ENCODE data around the gene ORAI3.

The ORAI3 gene

DNA sequence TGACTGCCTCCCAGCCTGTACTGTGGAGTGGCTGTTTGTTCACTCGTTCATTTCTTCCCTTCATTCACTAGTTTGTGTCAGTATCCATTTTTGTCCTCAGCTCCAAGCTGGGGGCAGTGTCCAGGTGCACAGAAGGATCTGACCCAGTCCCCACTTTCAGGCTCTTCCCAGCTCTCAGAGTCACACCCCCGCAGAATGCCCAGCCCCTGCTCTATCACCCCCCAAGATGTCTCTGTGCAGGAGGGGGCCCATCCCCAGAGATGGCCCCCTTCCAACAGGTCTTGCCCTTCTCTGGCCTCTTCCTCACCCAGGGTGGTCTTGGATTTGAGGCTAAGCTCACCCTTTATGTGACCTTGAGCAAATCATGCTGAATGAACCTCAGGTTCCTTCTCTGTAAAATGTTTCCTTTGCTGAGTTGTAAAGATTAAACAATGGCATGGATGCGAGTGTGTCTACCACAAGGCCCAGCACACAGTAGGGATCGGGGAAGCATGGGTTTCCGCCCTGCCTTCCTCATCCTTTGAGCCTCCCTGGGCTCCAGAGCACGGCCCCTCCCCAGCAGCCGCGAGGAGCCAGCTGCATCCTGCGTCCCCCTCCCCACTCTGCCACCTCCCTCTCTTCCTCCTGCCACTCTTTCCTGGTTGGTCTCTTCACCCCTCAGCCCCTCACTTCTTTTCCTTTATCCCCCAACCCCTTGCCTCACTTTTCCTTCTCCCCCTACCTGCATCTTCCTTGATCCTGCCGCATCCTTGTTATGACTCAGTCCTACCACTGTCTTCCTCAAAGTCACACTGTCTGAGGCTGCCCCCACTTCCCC lies 22.7 kb upstream of the ORAI3 start:
- Histone ChIP-seq H3K9ac (peak overlapping the region; percentile 86 to 97 (median 91); a peak in 21 of 22 replicates), H3K27ac (peak overlapping the region in 9 of 11 experiments; percentile 75 to 96 (median 89); a peak in 18 of 22 replicates), H3K4me3 (peak overlapping the region in 9 of 10 experiments; percentile 78 to 92 (median 90); a peak in 17 of 20 replicates)

DNA sequence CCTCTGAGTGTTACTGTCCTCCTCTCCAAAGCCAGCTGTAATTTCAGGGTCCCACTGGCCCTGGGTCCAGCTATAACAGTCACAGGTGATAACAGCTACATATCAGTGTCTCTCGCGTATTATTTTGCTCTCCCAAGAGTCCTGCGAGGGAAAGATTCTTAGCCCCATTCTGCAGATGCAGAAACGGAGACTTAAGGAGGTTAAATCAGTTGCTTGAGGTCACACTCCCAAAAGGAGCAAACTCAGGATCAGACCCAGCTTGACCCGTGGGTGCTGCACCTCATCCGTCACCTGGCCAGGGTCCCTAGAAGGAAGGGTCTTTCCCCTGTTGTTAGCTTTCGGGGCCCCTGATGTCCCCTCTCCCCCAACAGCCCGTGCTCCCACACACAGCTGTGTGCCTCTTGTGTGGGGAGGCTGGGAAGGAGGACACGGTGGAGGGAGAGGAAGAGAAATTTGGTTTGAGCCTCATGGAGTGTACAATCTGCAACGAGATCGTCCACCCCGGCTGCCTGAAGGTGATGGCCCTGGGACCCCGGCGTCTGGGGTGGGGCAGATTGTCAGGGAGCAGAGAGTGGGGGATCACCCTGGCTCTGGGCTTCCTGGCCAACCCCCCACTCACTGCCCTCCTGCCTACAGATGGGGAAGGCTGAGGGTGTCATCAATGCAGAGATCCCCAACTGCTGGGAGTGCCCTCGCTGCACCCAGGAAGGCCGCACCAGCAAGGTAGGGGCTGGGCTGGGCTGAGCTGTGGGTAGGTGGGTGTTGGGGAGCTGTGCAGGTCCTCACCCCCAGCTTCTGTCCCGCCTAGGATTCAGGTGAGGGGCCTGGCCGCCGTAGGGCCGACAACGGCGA lies 21.7 kb upstream of the ORAI3 start:
- peak overlapping the region; percentile 92 to 98 (median 97) for H3K4me2 ChIP-seq
- H4K20me1 ChIP-seq = peaks cover 0 to 72% (median 48%) of the 10 kb centered on the region in 11 experiments; a peak in 18 of 22 replicates
- H3K27me3 ChIP-seq = no peaks in the 10 kb centered on the region
- no peak for TF ChIP-seq Cebpa-rat (IDR thresholded peaks at IDR 0.05)
- H3K27ac ChIP-seq = peak overlapping the region in 9 of 11 experiments; percentile 75 to 96 (median 89); a peak in 18 of 22 replicates
- peaks cover 28 to 38% (median 34%) of the 10 kb centered on the region in 10 experiments for H3K4me1 ChIP-seq
- peak overlapping the region; percentile 25 to 97 (median 91); a peak in 17 of 22 replicates for H3K9ac ChIP-seq
- no peaks in the 10 kb centered on the region for H3K9me3 ChIP-seq (replicated peaks in 1 of 11)
- H3K4me3 ChIP-seq = peak overlapping the region in 8 of 10 experiments; percentile 78 to 92 (median 90); a peak in 16 of 20 replicates
- peaks cover 46 to 69% (median 60%) of the 10 kb centered on the region in 11 experiments for H3K36me3 ChIP-seq

More for the DNA sequence above, 22.7 kb upstream of the ORAI3 start:
- Histone ChIP-seq H3K9me3 (replicated peaks in 1 of 11) (no peaks in the 10 kb centered on the region), H3K4me2 (peak overlapping the region; percentile 92 to 98 (median 97)), H3K36me3 (peaks cover 37 to 60% (median 51%) of the 10 kb centered on the region in 11 experiments), H4K20me1 (peaks cover 0 to 64% (median 43%) of the 10 kb centered on the region in 11 experiments; a peak in 18 of 22 replicates), H3K4me1 (peaks cover 31 to 48% (median 43%) of the 10 kb centered on the region in 10 experiments), H3K27me3 (no peaks in the 10 kb centered on the region)
- no peak for TF ChIP-seq Cebpa-rat (IDR thresholded peaks at IDR 0.05)

DNA sequence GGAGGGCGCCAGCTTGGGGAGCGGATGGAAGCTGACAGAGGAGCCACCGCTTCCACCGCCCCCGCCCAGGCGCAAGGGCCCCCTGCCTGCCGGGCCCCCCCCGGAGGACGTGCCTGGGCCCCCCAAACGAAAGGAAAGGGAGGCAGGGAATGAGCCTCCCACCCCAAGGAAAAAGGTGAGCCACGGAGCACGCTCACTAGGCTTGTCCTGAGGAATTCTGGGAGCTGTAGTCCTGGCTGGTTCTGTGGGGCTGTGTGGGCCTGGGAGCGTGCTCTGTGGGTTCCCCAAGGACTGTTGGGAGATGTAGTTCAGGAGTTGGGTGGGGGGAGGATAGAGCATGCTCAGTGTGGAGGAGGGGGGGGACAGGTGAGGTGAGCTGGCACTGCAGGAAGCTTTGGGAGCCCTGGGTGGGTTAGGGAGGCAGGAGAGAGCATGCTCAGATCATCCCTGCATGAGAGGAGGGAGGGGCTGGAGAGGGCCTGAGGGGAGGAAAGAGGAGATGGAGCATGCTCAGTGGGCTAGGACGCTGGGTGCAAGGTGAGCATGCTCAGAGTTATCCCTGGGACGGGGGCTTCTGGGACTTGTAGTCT lies 21.0 kb upstream of the ORAI3 start:
- peak overlapping the region in 9 of 11 experiments; percentile 86 to 97 (median 92); a peak in 16 of 22 replicates for H3K9ac ChIP-seq
- no peaks in the 10 kb centered on the region for H3K27me3 ChIP-seq
- H3K9me3 ChIP-seq (replicated peaks in 1 of 11) = no peaks in the 10 kb centered on the region
- peaks cover 0 to 78% (median 52%) of the 10 kb centered on the region in 11 experiments; a peak in 18 of 22 replicates for H4K20me1 ChIP-seq
- TF ChIP-seq Cebpa-rat (IDR thresholded peaks at IDR 0.05) = no peak
- H3K36me3 ChIP-seq = peaks cover 54 to 77% (median 68%) of the 10 kb centered on the region in 11 experiments
- H3K4me1 ChIP-seq = peaks cover 28 to 38% (median 34%) of the 10 kb centered on the region in 10 experiments
- peak overlapping the region in 8 of 11 experiments; percentile 85 to 96 (median 90); a peak in 16 of 22 replicates for H3K27ac ChIP-seq
- peak overlapping the region in 9 of 11 experiments; percentile 92 to 98 (median 98); a peak in 17 of 22 replicates for H3K4me2 ChIP-seq
- H3K4me3 ChIP-seq = peak overlapping the region in 3 of 10 experiments; percentile 78 to 92 (median 84); a peak in 2 of 20 replicates

DNA sequence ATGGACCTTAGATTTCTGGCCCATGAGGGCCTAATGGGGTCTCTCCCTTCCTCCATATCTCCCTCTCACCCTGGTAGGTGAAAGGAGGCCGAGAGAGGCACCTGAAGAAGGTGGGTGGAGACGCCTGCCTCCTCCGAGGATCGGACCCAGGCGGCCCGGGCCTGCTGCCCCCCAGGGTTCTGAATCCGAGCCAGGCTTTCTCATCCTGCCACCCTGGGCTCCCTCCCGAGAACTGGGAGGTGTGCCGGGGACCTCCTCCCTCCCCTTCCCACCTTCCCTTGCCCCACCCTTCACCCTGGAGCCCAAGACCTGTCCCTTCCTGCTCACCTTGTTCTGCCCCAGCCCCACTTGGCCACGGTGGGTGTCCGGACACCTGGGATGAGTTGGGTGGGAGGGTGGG lies 20.5 kb upstream of the ORAI3 start:
- H3K27me3 ChIP-seq = no peaks in the 10 kb centered on the region
- 0 out of 22 replicates have a peak overlapping the region, but pooled peaks of 1 of the 11 experiments have one; percentile 92 for H3K4me2 ChIP-seq
- H3K9ac ChIP-seq = peak overlapping the region in 1 of 11 experiments; percentile 97; a peak in 1 of 22 replicates
- H3K4me3 ChIP-seq = no peak overlapping the region
- H3K9me3 ChIP-seq (replicated peaks in 1 of 11) = no peaks in the 10 kb centered on the region
- peaks cover 59 to 82% (median 73%) of the 10 kb centered on the region in 11 experiments for H3K36me3 ChIP-seq
- H4K20me1 ChIP-seq = peaks cover 0 to 78% (median 53%) of the 10 kb centered on the region in 11 experiments; a peak in 18 of 22 replicates
- peak overlapping the region in 4 of 11 experiments; percentile 18 to 88 (median 65); a peak in 2 of 22 replicates for H3K27ac ChIP-seq
- peaks cover 29 to 39% (median 36%) of the 10 kb centered on the region in 10 experiments for H3K4me1 ChIP-seq
- no peak for TF ChIP-seq Cebpa-rat (IDR thresholded peaks at IDR 0.05)

DNA sequence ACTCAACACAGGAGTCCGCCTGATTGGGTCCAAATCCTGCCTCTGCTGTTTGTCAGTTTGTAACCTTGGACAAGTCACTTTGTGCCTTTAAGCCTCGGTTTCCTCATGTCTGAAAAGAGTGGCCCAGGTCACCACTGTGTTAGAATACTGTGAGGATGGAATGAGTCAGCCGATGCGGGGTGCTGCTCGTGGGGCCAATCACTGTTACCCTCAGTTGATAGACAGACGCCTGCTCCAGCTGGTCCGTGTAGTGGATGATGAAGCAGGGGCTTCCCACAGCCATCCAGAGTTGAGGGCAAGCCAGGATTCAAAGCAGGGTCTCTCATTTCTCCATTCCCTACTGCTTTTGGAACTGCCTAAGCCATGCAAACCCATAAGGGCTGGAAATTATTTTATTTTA lies 19.7 kb upstream of the ORAI3 start:
- H3K4me1 ChIP-seq = peaks cover 36 to 47% (median 42%) of the 10 kb centered on the region in 10 experiments
- no peak overlapping the region for H3K4me2 ChIP-seq
- H3K27me3 ChIP-seq = no peaks in the 10 kb centered on the region
- H3K9me3 ChIP-seq (replicated peaks in 1 of 11) = no peaks in the 10 kb centered on the region
- peaks cover 0 to 78% (median 53%) of the 10 kb centered on the region in 11 experiments; a peak in 18 of 22 replicates for H4K20me1 ChIP-seq
- H3K4me3 ChIP-seq = no peak overlapping the region
- H3K9ac ChIP-seq = peak overlapping the region in 5 of 11 experiments; percentile 9 to 44 (median 26); a peak in 7 of 22 replicates
- no peak for TF ChIP-seq Cebpa-rat (IDR thresholded peaks at IDR 0.05)
- H3K27ac ChIP-seq = peak overlapping the region in 3 of 11 experiments; percentile 13 to 33 (median 17); a peak in 2 of 22 replicates
- H3K36me3 ChIP-seq = peaks cover 66 to 89% (median 80%) of the 10 kb centered on the region in 11 experiments

DNA sequence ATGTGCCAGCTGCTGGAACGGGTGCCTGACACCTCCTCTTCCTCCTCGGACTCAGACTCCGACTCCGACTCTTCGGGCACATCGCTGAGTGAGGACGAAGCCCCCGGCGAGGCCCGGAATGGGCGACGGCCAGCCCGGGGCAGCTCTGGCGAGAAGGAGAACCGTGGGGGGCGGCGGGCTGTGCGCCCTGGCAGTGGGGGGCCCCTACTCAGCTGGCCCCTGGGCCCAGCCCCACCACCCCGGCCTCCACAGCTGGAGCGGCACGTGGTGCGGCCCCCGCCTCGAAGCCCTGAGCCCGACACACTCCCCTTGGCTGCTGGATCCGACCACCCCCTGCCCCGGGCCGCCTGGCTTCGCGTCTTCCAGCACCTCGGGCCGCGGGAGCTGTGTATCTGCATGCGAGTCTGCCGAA lies 18.7 kb upstream of the ORAI3 start:
- H3K27ac ChIP-seq = peak overlapping the region in 1 of 11 experiments; percentile 33; a peak in 1 of 22 replicates
- H4K20me1 ChIP-seq = peaks cover 0 to 78% (median 53%) of the 10 kb centered on the region in 11 experiments; a peak in 18 of 22 replicates
- H3K9ac ChIP-seq = peak overlapping the region in 4 of 11 experiments; percentile 2 to 33 (median 16); a peak in 2 of 22 replicates
- H3K27me3 ChIP-seq = no peaks in the 10 kb centered on the region
- no peaks in the 10 kb centered on the region for H3K9me3 ChIP-seq (replicated peaks in 1 of 11)
- H3K4me1 ChIP-seq = peaks cover 40 to 50% (median 45%) of the 10 kb centered on the region in 10 experiments
- H3K36me3 ChIP-seq = peaks cover 71 to 97% (median 87%) of the 10 kb centered on the region in 11 experiments
- H3K4me2 ChIP-seq = no peak overlapping the region
- no peak for TF ChIP-seq Cebpa-rat (IDR thresholded peaks at IDR 0.05)
- H3K4me3 ChIP-seq = no peak overlapping the region

DNA sequence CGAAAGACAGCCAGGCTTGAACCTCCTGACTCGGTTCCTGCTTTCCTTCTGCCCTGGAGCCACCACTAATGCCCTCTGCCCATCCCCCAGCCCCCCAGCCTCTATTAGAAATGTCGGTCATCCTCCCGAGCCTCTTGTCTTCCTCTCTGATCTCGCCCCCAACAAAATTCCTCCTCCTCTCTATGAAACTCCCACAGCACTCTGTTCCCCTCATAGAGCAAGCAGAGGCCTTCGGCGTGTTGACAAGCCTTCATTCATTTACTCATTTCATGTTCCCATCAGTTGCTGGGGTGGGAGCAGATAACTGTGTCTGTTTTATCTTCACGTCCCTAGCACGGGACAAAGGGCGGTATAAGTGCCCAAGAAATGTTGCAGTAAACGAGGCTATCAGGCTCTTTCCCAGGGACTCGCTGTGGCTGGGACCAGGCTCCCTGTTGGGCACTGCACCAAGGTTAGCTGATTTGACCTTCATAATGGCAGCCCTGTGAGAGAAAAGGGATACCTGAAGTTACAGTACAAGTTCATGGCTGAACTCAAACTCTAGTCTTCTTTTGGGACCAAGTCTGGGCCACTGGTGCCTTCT lies 17.7 kb upstream of the ORAI3 start:
- no peak overlapping the region for H3K4me3 ChIP-seq
- peak overlapping the region in 4 of 11 experiments; percentile 2 to 23 (median 9); a peak in 2 of 22 replicates for H3K9ac ChIP-seq
- H4K20me1 ChIP-seq = peaks cover 0 to 78% (median 53%) of the 10 kb centered on the region in 11 experiments; a peak in 16 of 22 replicates
- TF ChIP-seq Cebpa-rat (IDR thresholded peaks at IDR 0.05) = no peak
- no peaks in the 10 kb centered on the region for H3K9me3 ChIP-seq (replicated peaks in 1 of 11)
- 0 out of 22 replicates have a peak overlapping the region, but pooled peaks of 1 of the 11 experiments have one; percentile 25 for H3K27ac ChIP-seq
- H3K4me2 ChIP-seq = no peak overlapping the region
- peaks cover 40 to 50% (median 45%) of the 10 kb centered on the region in 10 experiments for H3K4me1 ChIP-seq
- H3K36me3 ChIP-seq = peaks cover 75 to 97% (median 89%) of the 10 kb centered on the region in 11 experiments
- no peaks in the 10 kb centered on the region for H3K27me3 ChIP-seq

All from BLaER1 treated with 17β-estradiol and CSF1 and Interleukin-3, amounts not matched to agents 10 nM and 100 nM (cell line).